Adrenal gland (tissue), 5 donors: ENCODE results near the gene UGGT1.

Experiments used
- CTCF ChIP-seq, 6 experiments: fragments of 450-650 bp in 4 of 6; fragments of 200-600 bp in 2 of 6; sonication (generic) in 1 of 6; IDR thresholded peaks; 1 replicate in 5 of 6; 2 replicates in 1 of 6; pipeline versions ENCODE4 v1.5.1 to v1.8.0; 2016 to 2021; ENCODE audit warnings: antibody characterized with exemption in 6 of 6, mild to moderate bottlenecking in 2 of 6, moderate library complexity in 1 of 6
- POLR2A ChIP-seq, 2 donors: fragments of 450-650 bp; IDR thresholded peaks; one replicate each; pipeline ENCODE4 v1.6.1; 2017; ENCODE audit warnings: antibody characterized with exemption in 2 of 2, mild to moderate bottlenecking in 2 of 2, moderate library complexity in 1 of 2
- donor health status: DM: no; HTN: no; CAD: no.

- TF ChIP-seq CTCF (IDR thresholded peaks at IDR 0.05): no peak
- no peak for TF ChIP-seq POLR2A (IDR thresholded peaks at IDR 0.05)
Measured at GRCh38 chr2:128091726-128092080, 703 bp downstream of the UGGT1 start.
